Keratinocyte (primary cell): ENCODE data around the gene NANOS3.
A peak's percentile ranks its signal among the peaks of the same experiment; 100 is the strongest.

Experiments
- CTCF ChIP-seq, 3 experiments: IDR thresholded peaks in 1 of 3; conservative IDR thresholded peaks in 1 of 3; optimal IDR thresholded peaks in 1 of 3; 2 replicates in 2 of 3; 3 replicates in 1 of 3; pipeline versions ENCODE3 to v1.5.1; 2011; ENCODE audit warnings: low read length in 3 of 3, mild to moderate bottlenecking in 3 of 3, moderate library complexity in 2 of 3, control low read depth in 1 of 3, inconsistent platforms in 1 of 3; ENCODE audit not compliant: insufficient read depth in 2 of 3; ENCODE audit errors: extremely low read depth in 1 of 3
- EZH2 ChIP-seq: IDR thresholded peaks from one replicate; pipeline ENCODE4 v1.6.1; 2012; ENCODE audit warnings: inconsistent platforms, mild to moderate bottlenecking, low read length, moderate library complexity

GRCh38 chr19:13905634-13906520 lies 28.9 kb downstream of the NANOS3 start, which contains the start of the genes BRME1 and CC2D1A:
- peak in 1 of 3 experiments; percentile 3 for TF ChIP-seq CTCF (optimal IDR thresholded peaks at IDR 0.05 in 1 of 3, IDR thresholded peaks at IDR 0.05 in 1 of 3, conservative IDR thresholded peaks at IDR 0.05 in 1 of 3; ENCODE audit: extremely low read depth in 1 of 3, insufficient read depth in 2 of 3, low read length in 3 of 3)
- no peak for TF ChIP-seq EZH2
